SK-N-DZ (cell line): ENCODE data around the gene RFXAP.

ENCODE experiments used
- DNase-seq: peaks from one replicate; pipeline ENCODE4 v3.0.0-alpha.2; 2015; ENCODE audit warnings: low spot score

The RFXAP gene

GRCh38 chr13:36866232-36866631, 47.2 kb downstream of the RFXAP start:
- DNase-seq: no peak

- no peak for DNase-seq
These were observed 51.1 kb downstream of the RFXAP start for GRCh38 chr13:36870050-36870692.

- no peak for DNase-seq
These were observed 53.6 kb downstream of the RFXAP start for GRCh38 chr13:36872621-36873020.

GRCh38 chr13:36875431-36875830, 56.4 kb downstream of the RFXAP start:
- DNase-seq: no peak

- no peak for DNase-seq
These were observed 56.9 kb downstream of the RFXAP start for GRCh38 chr13:36875961-36876360.
